ENCODE data around the gene LGR4. TPM values are rescaled to one million over a fixed set of nuclear protein-coding genes. Genes with fewer than 3 reads are reported as not detected.

LGR4 gene
- total and polyA plus RNA-seq, 12 donors = 7.3 to 90.4 (median 38.6) TPM

DNA sequence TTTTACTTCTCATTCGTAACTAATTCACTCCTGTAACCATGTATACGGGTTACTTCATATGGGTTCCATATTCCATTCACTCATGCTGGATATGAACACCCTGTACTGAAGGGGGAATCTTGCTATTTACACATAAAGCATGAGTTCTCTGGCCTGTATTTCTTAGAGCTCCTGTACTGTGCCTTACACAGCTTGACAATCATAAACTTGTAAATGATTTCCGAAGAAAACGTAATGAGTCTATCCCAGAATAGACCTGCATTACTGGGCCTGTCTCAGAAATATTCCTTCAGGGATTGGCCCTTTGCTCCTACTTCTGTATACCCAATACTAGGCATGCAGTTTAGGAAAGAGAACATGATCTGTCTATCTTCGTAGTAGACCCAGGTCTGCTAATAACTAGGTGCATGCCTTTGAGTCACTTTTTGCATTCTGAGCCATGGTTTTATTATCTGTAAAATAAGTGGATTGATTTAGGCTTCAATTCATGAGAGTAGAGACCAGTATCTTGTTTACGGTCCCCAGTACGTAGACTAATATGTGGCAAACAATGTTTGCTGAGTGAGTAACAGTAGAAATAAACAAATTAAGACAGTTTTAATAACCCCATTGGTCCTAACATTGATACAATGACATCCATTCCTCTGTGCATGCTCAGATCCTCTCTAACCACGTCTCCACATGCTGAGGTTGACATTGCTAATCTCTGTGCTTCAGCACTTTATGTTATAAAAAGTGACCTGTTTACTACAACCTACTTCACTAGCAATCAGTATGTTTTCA is 110.8 kb downstream of the LGR4 start:
- no peaks in the 10 kb centered on the region for H3K36me3 ChIP-seq (replicated peaks in 1 of 2)
- DNase-seq = no peak
- no peak overlapping the region for H3K4me3 ChIP-seq
- intact Hi-C loops (cut with DNase I) = loop anchor here in 1 of 2 donors (10.0 kb wide), 1 partner anchor 177 kb away; no protein-coding TSS in a partner anchor
- H3K27ac ChIP-seq = no peak overlapping the region
- TF ChIP-seq POLR2A (IDR thresholded peaks at IDR 0.05) = no peak
- TF ChIP-seq CTCF (IDR thresholded peaks at IDR 0.05) = no peak
- H3K9me3 ChIP-seq (replicated peaks in 1 of 3) = no peaks in the 10 kb centered on the region
- 76 to 83% (median 80%) methylated on average over 8 of the region's 8 CpGs for WGBS, 4 donors
- peaks cover 0 to 17% of the 10 kb centered on the region in 2 donors for H3K4me1 ChIP-seq (replicated peaks in 1 of 2)
- no peaks in the 10 kb centered on the region for H3K27me3 ChIP-seq

DNA sequence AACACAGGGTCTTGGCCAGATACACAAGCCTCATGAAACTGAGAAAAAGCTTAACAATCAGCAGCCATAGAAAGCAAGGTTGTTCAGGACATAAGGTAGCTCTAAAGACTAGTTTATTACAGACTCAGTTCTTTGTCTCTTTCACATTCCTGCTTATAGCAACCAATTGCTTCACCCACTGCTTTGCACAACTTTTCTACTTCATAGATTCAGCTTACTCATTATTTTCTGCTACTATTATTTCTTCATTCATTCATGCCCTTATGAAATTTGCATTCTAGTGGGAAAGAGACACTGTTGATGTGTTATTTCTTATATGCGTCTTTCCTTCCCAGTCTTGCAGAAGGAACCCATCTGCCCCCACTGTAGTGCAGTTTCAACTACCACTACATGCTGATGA is 114.3 kb downstream of the LGR4 start:
- WGBS, 4 donors = 82 to 97% (median 92%) methylated on average over 1 of the region's 1 CpG
- no peak overlapping the region for H3K4me3 ChIP-seq
- no peaks in the 10 kb centered on the region for H3K36me3 ChIP-seq (replicated peaks in 1 of 2)
- intact Hi-C loops (cut with DNase I) = no loop called here
- H3K27ac ChIP-seq = no peak overlapping the region
- H3K27me3 ChIP-seq = no peaks in the 10 kb centered on the region
- H3K9me3 ChIP-seq (replicated peaks in 1 of 3) = no peaks in the 10 kb centered on the region
- H3K4me1 ChIP-seq (replicated peaks in 1 of 2) = peaks cover 0 to 9% of the 10 kb centered on the region in 2 donors
- TF ChIP-seq POLR2A (IDR thresholded peaks at IDR 0.05) (no peak), CTCF (IDR thresholded peaks at IDR 0.05) (no peak)
- DNase-seq = no peak

- TF ChIP-seq POLR2A (IDR thresholded peaks at IDR 0.05) (no peak), CTCF (IDR thresholded peaks at IDR 0.05) (no peak)
Measured at GRCh38 chr11:27357250-27357649, 115.3 kb downstream of the LGR4 start.

DNA sequence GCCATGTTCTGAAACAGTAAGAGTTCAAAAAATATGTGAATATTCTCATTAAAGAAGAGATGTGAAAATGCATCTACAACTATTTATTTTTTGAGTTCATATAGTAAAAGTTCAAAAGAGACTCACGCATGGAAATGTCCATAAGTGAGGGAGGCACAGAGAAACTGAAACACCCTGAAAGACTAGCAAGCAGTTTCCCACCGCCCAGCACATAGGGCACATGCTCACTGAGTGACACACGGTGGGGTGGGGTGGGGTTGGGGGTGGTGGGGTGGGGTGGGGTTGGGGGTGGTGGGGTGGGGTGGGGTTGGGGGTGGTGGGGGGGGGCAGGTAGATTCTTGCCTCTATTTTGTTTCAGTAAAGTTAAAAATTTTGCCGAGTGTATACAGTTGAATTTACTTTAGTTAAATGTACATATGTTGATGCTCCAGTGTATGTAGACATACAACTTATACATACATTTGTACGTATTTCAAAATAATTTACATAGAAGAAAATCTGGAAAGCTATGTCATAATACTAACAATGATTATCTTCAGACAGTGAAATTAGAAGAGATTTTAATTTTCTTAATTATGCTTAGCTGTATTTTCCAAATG is 115.9 kb downstream of the LGR4 start:
- TF ChIP-seq POLR2A (IDR thresholded peaks at IDR 0.05) (no peak), CTCF (IDR thresholded peaks at IDR 0.05) (no peak)
- WGBS, 4 donors = 86 to 94% (median 90%) methylated on average over 5 of the region's 5 CpGs
- no peaks in the 10 kb centered on the region for H3K4me1 ChIP-seq (replicated peaks in 1 of 2)
- no peak for DNase-seq
- no peaks in the 10 kb centered on the region for H3K9me3 ChIP-seq (replicated peaks in 1 of 3)
- intact Hi-C loops (cut with DNase I) = no loop called here
- H3K36me3 ChIP-seq (replicated peaks in 1 of 2) = no peaks in the 10 kb centered on the region
- H3K27me3 ChIP-seq = no peaks in the 10 kb centered on the region
- H3K4me3 ChIP-seq = no peak overlapping the region
- H3K27ac ChIP-seq = no peak overlapping the region

More at GRCh38 chr11:27357250-27357649, 115.3 kb downstream of the LGR4 start:
- 89 to 96% (median 92%) methylated on average over 4 of the region's 4 CpGs for WGBS, 4 donors
- H3K9me3 ChIP-seq (replicated peaks in 1 of 3) = no peaks in the 10 kb centered on the region
- H3K36me3 ChIP-seq (replicated peaks in 1 of 2) = no peaks in the 10 kb centered on the region
- no peak overlapping the region for H3K27ac ChIP-seq
- peaks cover 0 to 3% of the 10 kb centered on the region in 2 donors for H3K4me1 ChIP-seq (replicated peaks in 1 of 2)
- DNase-seq = no peak
- H3K4me3 ChIP-seq = no peak overlapping the region
- no peaks in the 10 kb centered on the region for H3K27me3 ChIP-seq
- intact Hi-C loops (cut with DNase I) = no loop called here
